GM12891 (cell line): ENCODE data around the gene CDH5.

ENCODE experiments used
- DNase-seq: peaks from one replicate; pipeline ENCODE4 v3.0.0; 2011; ENCODE audit warnings: low spot score; ENCODE audit not compliant: insufficient read length
- FAIRE-seq: peaks from 2 replicates; lab custom pipeline; 2011; peaks lifted over from hg19 to GRCh38; lab: Jason Lieb, UNC
- PAX5 ChIP-seq: IDR thresholded peaks from 2 replicates; pipeline ENCODE4 v1.6.1; 2011; ENCODE audit warnings: low read length, moderate library complexity, mild to moderate bottlenecking; ENCODE audit not compliant: insufficient read depth, severe bottlenecking
- POLR2A ChIP-seq: IDR thresholded peaks from 2 replicates; pipeline ENCODE4 v1.6.1; 2011; ENCODE audit warnings: low read depth, low read length, control low read depth
- POLR2AphosphoS5 ChIP-seq: IDR thresholded peaks from 2 replicates; pipeline ENCODE4 v1.6.1; 2011; ENCODE audit warnings: low read depth, low read length, control low read depth
- POU2F2 ChIP-seq: IDR thresholded peaks from 2 replicates; pipeline ENCODE4 v1.6.1; 2011; ENCODE audit warnings: low read depth, mild to moderate bottlenecking, control low read depth, low read length, moderate library complexity
- SPI1 ChIP-seq: IDR thresholded peaks from 2 replicates; pipeline ENCODE4 v1.6.1; 2011; ENCODE audit warnings: low read depth, low read length, control low read depth
- TAF1 ChIP-seq: IDR thresholded peaks from 2 replicates; pipeline ENCODE4 v1.6.1; 2011; ENCODE audit warnings: low read depth, low read length, control low read depth

The CDH5 gene

DNA sequence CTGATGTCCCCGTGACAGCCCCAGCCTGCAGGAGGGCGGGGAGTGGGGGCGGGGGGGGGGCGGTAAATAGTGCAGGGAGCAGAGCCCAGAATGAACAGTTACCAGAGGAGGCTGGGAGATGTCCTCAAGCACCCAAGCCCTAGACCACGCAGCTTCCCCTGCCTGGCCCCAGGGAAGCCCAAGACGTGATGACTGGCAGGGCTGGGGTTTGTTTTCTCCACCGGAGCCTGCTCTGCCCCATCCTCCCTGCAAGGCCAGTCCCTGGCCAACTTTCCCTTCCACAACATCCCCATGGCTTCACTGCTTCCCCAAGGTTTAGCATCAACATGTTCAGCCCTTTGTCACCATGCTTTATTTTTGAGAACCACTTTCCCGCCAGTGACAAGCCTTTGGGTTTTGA, 59.2 kb downstream of the CDH5 start:
- FAIRE-seq: no peak
- TF ChIP-seq PAX5 (no peak), POU2F2 (no peak), SPI1 (no peak), TAF1 (no peak), POLR2AphosphoS5 (no peak), POLR2A (no peak)
- DNase-seq: no peak

DNA sequence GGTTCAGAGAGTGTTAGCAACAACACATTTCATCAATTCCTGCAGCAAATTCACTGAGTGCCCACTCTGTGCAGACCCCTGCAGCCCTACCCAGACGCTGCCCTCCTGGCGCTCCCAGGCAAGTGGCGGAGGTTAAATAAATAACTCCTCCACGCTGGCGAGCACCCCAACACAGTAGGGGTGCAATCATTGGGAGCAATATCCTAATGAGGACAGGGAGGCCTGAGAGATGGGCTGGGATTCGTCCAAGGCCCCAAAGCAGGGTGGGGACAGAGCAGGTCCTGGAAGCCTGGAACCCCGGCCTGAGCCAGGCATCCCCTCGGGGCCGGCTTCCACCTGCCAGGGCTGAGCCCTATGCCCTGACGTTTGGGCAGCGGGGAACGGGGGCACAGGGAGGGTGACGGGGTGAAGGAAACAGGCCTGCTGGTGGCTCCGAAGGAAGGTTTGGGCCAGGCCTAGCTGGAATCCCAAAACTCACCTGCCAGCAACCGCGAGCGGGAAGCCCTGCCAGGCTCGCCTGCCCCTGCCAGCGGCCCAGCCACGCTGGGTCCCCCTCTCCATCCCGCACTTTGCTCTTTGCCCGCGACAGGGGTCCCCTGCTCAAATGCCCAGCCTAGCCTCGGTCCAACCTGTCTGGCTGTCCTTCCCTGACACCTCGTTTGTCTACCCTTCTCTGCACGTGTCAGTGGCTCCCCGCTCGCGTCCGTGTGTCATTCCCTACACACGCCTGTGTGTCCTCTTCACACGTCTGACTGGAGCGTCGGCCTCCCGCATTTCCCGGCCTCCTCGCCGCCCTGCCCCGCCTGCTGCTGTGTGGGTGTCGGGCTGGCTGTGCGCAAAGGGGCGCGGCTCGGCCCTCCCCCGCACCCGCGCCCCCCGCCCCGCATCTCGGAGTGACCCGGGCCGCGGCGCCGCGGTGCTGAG, 59.9 kb downstream of the CDH5 start:
- FAIRE-seq (no peak), DNase-seq (no peak)
- no peak for TF ChIP-seq PAX5
- TF ChIP-seq POU2F2: no peak
- no peak for TF ChIP-seq POLR2A
- no peak for TF ChIP-seq TAF1
- no peak for TF ChIP-seq SPI1
- no peak for TF ChIP-seq POLR2AphosphoS5

DNA sequence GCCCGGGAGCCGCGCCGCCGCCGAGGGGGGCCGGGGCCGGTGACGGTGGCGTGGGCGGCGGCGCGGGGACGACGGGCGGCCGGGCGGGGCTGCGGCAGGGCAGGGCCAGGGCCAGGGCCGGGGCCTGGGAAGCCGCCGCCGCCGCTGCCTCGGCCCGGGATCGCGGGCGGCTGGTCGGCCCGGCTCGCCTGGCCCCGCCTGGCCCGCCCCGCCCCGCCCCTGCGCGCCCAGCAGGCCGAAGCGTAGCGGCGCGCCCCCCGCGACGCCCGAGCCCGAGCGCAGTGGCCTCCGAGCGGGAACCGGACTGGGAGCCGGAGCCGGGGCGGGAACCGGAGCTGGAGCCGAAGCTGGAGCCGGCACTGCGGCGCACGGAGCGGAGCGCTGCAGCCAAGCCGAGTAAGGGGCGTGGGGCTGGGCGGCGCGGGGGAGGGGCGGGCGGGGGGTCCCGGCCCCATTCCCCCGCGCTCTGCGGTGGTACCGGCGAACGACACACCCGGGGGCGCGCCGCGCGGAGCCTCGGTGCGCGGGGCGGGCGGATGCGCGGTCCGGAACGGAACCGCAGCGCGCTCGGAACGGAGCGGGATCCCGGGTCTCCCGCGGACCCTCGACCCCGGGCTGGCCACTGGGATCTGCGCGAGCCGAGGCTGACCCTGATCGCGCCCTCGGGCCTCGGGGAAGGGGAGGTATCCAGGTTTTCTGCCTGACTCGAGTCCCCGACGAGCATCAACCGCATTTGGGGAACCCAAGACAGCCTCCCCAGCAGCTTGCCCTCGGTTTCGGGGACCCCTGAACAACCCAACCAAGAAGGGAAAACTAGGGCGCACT, 60.8 kb downstream of the CDH5 start, which contains the start of gene BEAN1:
Gene BEAN1, plus strand, starts transcription at position 260 of the 825 bp plus-strand sequence. CDS start 10,382 bp downstream, outside the sequence.
- DNase-seq: no peak
- TF ChIP-seq PAX5 (no peak), POU2F2 (no peak)
- FAIRE-seq: no peak

GRCh38 chr16:66427871-66428681, 61.6 kb downstream of the CDH5 start:
- no peak for FAIRE-seq
- TF ChIP-seq POLR2AphosphoS5 (no peak), PAX5 (no peak), SPI1 (no peak), POU2F2 (no peak), TAF1 (no peak), POLR2A (no peak)
- DNase-seq: no peak

DNA sequence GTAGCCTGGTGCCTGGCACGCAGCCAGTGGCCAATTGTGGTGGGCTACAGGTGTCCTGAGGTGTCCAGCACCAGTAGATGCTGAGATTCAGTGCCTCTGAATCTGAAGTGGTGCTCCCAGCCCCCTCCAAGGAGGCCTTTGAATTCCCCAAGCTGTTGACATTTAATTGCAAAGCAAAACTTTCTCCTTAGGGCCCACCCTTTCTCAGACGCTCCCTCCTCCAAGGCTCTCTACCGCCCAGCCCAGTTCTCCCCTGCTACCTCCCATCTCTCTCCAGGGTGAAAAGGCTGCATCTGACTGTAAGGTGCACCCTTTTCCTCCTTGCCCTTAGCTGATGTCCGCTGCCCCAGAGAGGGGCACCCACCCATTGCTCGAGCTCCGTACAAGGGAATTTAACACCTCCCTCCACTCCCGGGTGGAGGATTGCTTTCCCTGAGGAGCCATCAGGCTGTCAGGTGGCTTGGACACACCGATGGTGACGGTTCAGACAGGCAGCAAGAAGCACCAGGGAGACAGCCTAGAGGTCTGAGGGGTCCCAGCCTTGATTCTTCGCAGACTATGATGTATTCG, 62.3 kb downstream of the CDH5 start:
- DNase-seq (no peak), FAIRE-seq (no peak)
- TF ChIP-seq POLR2A (no peak), PAX5 (no peak), POLR2AphosphoS5 (no peak), TAF1 (no peak), SPI1 (no peak), POU2F2 (no peak)

- FAIRE-seq (no peak), DNase-seq (no peak)
- TF ChIP-seq POLR2A: no peak
- no peak for TF ChIP-seq PAX5
- no peak for TF ChIP-seq POU2F2
- TF ChIP-seq TAF1: no peak
- TF ChIP-seq SPI1: no peak
- TF ChIP-seq POLR2AphosphoS5: no peak
Observed at GRCh38 chr16:66429290-66429962, 62.9 kb downstream of the CDH5 start.

DNA sequence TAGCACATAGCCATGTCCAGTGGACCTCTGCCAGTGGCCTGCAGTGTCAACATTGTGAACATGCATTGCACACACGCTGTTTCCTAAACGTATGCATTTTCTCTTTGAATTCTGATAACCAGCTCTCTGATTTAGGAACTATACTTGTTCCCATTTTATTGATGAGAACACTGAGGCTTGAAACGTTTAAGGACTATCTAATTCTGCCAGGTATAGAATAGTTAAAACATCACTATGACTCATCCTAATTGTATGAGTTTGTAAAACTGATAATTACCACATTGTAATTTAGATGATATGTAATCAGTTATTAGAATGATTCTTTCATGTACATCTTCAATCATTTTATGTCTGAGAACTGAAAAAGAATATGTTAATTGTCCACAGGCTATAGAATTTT, 63.7 kb downstream of the CDH5 start:
- no peak for TF ChIP-seq POLR2A
- TF ChIP-seq PAX5: no peak
- TF ChIP-seq POU2F2: no peak
- TF ChIP-seq SPI1: no peak
- TF ChIP-seq POLR2AphosphoS5: no peak
- TF ChIP-seq TAF1: no peak

DNA sequence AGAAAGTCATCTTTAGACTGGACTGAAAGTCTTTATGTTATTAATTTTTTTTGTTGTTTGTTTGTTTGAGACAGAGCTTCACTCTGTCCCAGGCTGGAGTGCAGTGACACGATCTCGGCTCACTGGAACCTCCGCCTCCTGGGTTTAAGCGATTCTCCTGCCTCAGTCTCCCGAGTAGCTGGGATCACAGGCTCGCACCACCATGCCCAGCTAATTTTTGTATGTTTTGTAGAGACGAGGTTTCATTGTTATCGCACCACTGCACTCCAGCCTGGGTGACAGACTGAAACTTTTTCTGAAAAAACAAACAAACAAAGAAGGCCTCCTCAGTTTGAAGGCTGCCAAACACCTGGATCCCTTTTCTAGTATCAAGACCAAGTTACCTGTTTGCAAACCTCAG, 65.3 kb downstream of the CDH5 start:
- DNase-seq: no peak
- TF ChIP-seq POLR2A: no peak
- no peak for TF ChIP-seq TAF1
- TF ChIP-seq SPI1: no peak
- TF ChIP-seq POLR2AphosphoS5: no peak
- no peak for TF ChIP-seq PAX5
- TF ChIP-seq POU2F2: no peak
- FAIRE-seq: no peak

More for the DNA sequence above, 63.7 kb downstream of the CDH5 start:
- DNase-seq: no peak
- FAIRE-seq: no peak

DNA sequence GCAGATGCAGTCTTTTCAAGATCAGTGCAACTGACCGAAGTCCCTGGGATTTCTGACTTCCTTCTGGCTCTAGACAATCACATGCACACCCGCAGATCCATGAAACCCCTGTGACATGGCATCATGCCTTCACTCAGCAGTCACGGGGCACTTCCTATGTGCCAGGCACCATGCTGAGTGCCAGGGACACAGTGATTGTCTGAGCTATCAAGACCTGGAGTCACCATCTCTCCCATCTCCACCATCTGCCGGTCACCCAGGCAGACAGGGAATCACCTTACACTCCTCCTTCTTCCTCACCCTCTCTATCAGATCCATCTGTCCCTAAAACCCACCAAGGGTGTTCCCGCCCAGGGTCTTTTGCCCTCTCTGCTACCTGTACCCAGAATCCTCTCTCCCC, 65.9 kb downstream of the CDH5 start:
- FAIRE-seq (no peak), DNase-seq (no peak)
- TF ChIP-seq POLR2A (no peak), SPI1 (no peak), TAF1 (no peak), PAX5 (no peak), POLR2AphosphoS5 (no peak), POU2F2 (no peak)
